Right atrium auricular region (tissue), 2 donors: ENCODE results near the gene CUX1. TPM values are rescaled to one million over a fixed set of nuclear protein-coding genes. Genes with fewer than 3 reads are reported as not detected.

ENCODE experiments used
- DNase-seq: peaks from one replicate; pipeline ENCODE4 v3.0.0-alpha.2; 2019; ENCODE audit warnings: low spot score
- H3K27ac ChIP-seq, 2 donors: fragments of 200-600 bp; sonication (generic); 1 replicate in 1 of 2; 2 replicates in 1 of 2; pipeline ENCODE4 v1.5.1; 2016 to 2019
- H3K27me3 ChIP-seq, 2 donors: fragments of 200-600 bp; sonication (generic); one replicate each; pipeline versions ENCODE4 v1.5.1 to v1.6.0; 2017 to 2019
- H3K36me3 ChIP-seq: fragments of 200-600 bp; sonication (generic); one replicate; pipeline ENCODE4 v1.5.1; 2016
- H3K4me1 ChIP-seq, 2 donors: fragments of 200-600 bp; sonication (generic); one replicate each; pipeline versions ENCODE4 v1.5.1 to v1.6.0; 2017 to 2019
- H3K4me3 ChIP-seq, 2 donors: fragments of 200-600 bp; sonication (generic); 1 replicate in 1 of 2; 2 replicates in 1 of 2; pipeline ENCODE4 v1.5.1; 2017 to 2019; ENCODE audit warnings: mild to moderate bottlenecking in 1 of 2, moderate library complexity in 1 of 2
- H3K9me3 ChIP-seq, 2 donors: fragments of 200-600 bp; sonication (generic); one replicate each; pipeline ENCODE4 v1.5.1; 2019
- total RNA-seq, 2 donors: library from RNA; depleted of rRNA; stranded (reverse); fragments of >200 nt; gene quantifications; one replicate each; pipeline ENCODE4 v1.1.0, GENCODE V29; 2016
- TF ChIP-seq, protein P1 (sequence below), 2 donors: fragments of 200-600 bp; sonication (generic); IDR thresholded peaks; one replicate each; pipeline ENCODE4 v1.5.1; 2019; ENCODE audit warnings: antibody characterized with exemption in 2 of 2

CUX1 gene
- total RNA-seq, 2 donors from 2014 or later, result 71.1 to 94.4 TPM

DNA sequence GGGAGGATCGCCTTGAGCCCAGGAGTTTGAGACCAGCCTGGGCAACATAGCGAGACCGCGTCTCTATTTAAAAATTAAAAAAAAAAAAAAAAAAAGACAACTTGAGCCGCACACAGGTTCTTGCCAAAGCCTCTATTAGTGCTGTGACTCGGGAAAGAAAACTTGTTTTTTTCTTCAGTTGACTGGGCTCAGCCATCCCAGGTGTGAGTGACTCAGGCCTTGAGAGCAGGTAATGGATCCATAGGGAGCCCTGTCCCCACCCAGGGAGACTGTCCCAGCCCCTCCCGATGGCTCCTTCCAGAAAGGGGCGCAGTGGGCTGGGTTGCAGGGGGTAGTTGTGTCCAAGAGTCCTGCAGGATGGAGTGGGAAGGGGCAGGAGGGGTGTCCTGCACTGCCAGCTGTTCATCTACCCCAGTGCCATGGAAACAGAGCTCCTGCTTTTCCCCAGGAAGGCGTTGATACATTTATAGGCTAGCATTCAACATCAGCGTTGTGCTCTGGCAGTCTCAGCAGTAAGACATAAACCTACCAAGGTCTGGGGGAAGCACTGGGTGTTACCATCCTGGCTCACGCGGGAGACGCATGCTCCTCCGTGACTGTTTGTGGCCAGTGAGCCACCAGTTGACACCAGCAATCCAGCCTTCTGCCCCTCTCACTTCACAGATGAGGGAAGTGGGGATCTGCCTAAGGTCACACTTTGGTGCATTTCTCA lies 126.6 kb downstream of the CUX1 start:
- Histone ChIP-seq H3K9me3 (no peaks in the 10 kb centered on the region), H3K27ac (peak overlapping the region; percentile 56 to 88), H3K27me3 (no peaks in the 10 kb centered on the region), H3K36me3 (no peaks in the 10 kb centered on the region), H3K4me3 (no peak overlapping the region), H3K4me1 (peaks cover 0 to 75% of the 10 kb centered on the region in 2 donors)
- DNase-seq, result no peak
- TF ChIP-seq, protein P1, sequence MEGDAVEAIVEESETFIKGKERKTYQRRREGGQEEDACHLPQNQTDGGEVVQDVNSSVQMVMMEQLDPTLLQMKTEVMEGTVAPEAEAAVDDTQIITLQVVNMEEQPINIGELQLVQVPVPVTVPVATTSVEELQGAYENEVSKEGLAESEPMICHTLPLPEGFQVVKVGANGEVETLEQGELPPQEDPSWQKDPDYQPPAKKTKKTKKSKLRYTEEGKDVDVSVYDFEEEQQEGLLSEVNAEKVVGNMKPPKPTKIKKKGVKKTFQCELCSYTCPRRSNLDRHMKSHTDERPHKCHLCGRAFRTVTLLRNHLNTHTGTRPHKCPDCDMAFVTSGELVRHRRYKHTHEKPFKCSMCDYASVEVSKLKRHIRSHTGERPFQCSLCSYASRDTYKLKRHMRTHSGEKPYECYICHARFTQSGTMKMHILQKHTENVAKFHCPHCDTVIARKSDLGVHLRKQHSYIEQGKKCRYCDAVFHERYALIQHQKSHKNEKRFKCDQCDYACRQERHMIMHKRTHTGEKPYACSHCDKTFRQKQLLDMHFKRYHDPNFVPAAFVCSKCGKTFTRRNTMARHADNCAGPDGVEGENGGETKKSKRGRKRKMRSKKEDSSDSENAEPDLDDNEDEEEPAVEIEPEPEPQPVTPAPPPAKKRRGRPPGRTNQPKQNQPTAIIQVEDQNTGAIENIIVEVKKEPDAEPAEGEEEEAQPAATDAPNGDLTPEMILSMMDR (IDR thresholded peaks at IDR 0.05), result no peak

DNA sequence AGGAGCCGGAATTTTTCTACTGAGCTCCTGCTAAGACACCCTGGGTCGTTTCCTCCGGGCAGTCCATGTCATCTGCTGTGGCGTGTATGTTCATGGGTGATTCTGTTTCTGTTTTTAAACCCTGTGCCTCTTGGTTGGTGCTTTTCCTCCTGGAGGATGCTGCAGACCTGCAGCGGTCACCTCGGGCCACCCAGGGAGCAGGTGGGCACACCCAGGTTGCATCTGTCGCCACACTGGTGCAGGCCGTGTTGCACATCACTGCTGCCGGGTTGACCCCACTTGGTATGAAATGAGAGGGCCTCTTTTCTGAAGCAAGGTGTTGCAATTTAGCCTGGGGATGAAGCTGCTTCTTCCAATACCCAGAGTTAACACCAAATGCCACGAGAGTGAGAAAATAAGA lies 127.2 kb downstream of the CUX1 start:
- H3K27ac ChIP-seq, result peak overlapping the region; percentile 56 to 88
- no peaks in the 10 kb centered on the region for H3K27me3 ChIP-seq
- DNase-seq, result no peak
- TF ChIP-seq, protein P1 (IDR thresholded peaks at IDR 0.05), result no peak
- H3K4me1 ChIP-seq, result peaks cover 0 to 75% of the 10 kb centered on the region in 2 donors
- H3K9me3 ChIP-seq, result no peaks in the 10 kb centered on the region
- no peaks in the 10 kb centered on the region for H3K36me3 ChIP-seq
- no peak overlapping the region for H3K4me3 ChIP-seq

DNA sequence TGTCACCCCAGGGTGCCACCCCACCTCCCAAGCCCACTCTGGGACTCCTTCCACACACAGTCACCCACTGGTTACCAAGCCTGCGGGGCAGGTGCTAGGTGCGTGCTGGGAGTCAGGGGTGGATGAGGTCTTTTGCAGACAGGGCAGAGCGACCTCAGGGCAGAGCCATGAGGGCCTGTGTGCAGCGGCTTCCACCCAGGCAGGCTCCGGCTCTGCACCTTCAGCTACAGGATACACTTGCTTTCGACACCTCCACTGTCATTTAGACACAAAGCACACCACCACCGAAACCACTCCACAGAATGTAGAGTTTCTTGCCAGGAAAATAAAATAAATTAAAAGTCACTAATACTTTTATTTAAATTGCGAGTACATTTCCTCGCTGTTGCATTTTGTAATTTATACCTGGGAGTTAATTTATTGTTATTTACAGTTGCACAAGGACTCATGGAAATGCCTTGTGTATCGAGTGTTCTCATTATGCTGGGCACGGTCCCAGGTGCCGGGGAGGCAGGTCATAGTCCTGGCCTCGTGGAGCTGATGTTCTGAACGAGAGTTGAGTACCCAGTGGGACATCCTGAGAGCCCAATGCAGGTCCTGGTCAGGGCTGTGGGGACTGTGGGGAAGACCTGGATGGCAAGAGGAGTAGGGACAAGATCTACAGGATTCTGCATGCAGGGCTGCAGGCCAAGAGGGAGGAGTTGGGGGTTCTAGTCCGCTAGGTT lies 127.8 kb downstream of the CUX1 start:
- no peaks in the 10 kb centered on the region for H3K9me3 ChIP-seq
- H3K4me1 ChIP-seq, result peaks cover 0 to 75% of the 10 kb centered on the region in 2 donors
- H3K27ac ChIP-seq, result peak overlapping the region; percentile 56 to 88
- no peak for DNase-seq
- H3K36me3 ChIP-seq, result no peaks in the 10 kb centered on the region
- TF ChIP-seq, protein P1 (IDR thresholded peaks at IDR 0.05), result no peak
- no peak overlapping the region for H3K4me3 ChIP-seq
- H3K27me3 ChIP-seq, result no peaks in the 10 kb centered on the region

DNA sequence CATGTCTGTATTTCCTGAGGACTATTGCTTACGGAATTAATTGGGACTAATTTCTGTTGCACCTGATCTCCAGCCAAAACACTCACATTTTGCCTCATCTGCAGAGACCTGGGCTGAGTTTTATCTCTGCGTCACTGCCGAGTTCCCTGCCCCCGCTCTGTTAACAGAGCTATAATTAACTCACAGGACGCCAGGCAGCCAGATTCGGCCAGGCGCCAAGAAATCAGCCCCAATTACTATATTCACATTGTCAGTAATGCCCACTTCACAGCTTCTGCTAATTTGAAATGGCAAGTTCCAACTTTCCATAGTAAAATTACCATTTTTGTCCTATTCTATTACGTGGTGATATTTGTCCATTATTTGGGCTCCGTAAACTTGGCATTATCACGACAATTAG lies 130.5 kb downstream of the CUX1 start:
- TF ChIP-seq, protein P1 (IDR thresholded peaks at IDR 0.05), result no peak
- H3K4me1 ChIP-seq, result peaks cover 0 to 63% of the 10 kb centered on the region in 2 donors
- no peaks in the 10 kb centered on the region for H3K27me3 ChIP-seq
- DNase-seq, result no peak
- no peaks in the 10 kb centered on the region for H3K9me3 ChIP-seq
- H3K27ac ChIP-seq, result peak overlapping the region; percentile 81 to 88
- no peak overlapping the region for H3K4me3 ChIP-seq
- no peaks in the 10 kb centered on the region for H3K36me3 ChIP-seq

DNA sequence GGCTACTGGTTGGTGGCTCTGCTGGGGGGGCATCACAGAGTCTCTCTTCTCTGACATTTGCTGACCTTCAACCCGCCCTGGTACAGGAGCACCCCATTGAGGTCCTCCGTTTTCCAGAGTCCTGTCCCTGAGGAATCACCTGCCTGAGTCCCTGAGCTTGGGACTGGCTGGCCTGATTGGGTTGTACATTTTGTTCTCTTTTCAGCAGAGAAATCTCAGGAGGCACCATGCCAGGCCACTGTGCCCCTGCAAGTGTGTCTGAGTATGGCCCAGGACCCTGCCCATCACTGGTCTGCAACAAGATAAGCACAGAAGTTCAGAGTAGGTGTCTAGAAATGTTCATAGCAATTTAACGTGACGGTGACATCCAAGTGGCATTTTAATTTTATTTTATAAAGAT lies 131.2 kb downstream of the CUX1 start:
- H3K4me1 ChIP-seq, result peaks cover 0 to 70% of the 10 kb centered on the region in 2 donors
- H3K27me3 ChIP-seq, result no peaks in the 10 kb centered on the region
- no peaks in the 10 kb centered on the region for H3K9me3 ChIP-seq
- H3K4me3 ChIP-seq, result no peak overlapping the region
- TF ChIP-seq, protein P1 (IDR thresholded peaks at IDR 0.05), result no peak
- no peaks in the 10 kb centered on the region for H3K36me3 ChIP-seq
- DNase-seq, result no peak
- H3K27ac ChIP-seq, result peak overlapping the region; percentile 81 to 88
